Measurements from ENCODE around the gene USH1G.

Gene USH1G

DNA sequence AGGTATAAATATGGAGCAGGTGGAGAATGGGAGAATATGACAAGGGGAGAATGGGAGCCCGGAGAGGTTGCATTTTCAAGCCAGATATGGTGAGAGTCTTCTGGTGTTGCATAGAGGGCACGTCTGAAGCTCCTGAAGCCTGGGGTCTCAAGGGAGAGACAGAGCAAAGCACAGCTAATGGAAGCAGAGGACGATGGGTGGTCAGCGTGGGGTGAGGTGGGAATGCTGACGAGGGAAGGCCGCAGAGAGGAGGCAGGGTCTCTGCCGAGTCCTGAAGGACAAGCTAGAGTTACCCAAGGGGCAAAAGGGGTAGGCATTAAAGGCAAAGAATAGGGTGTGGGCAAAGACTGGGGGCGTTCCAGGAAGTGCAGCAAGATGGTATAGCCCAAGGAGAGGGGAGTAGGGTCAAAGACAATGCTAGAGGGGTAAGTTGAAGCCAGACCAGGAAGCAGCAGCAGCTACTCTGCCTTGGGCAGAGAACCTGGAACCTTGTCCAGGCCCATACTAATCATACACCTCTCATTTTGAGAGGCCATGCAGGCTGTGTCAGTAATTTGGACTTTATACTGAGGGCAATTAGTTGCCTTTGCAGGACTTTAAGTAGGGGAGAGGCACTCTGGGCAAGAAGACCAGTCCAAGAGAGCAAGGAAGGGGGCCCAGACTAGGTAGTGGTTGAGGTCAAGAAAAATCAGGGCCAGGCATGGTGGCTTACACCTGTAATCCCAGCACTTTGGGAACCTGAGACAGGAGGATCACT, 15.3 kb upstream of the USH1G start:
- no peaks in the 10 kb centered on the region for H3K27me3 ChIP-seq (ENCODE audit: low read depth, low read length)

DNA sequence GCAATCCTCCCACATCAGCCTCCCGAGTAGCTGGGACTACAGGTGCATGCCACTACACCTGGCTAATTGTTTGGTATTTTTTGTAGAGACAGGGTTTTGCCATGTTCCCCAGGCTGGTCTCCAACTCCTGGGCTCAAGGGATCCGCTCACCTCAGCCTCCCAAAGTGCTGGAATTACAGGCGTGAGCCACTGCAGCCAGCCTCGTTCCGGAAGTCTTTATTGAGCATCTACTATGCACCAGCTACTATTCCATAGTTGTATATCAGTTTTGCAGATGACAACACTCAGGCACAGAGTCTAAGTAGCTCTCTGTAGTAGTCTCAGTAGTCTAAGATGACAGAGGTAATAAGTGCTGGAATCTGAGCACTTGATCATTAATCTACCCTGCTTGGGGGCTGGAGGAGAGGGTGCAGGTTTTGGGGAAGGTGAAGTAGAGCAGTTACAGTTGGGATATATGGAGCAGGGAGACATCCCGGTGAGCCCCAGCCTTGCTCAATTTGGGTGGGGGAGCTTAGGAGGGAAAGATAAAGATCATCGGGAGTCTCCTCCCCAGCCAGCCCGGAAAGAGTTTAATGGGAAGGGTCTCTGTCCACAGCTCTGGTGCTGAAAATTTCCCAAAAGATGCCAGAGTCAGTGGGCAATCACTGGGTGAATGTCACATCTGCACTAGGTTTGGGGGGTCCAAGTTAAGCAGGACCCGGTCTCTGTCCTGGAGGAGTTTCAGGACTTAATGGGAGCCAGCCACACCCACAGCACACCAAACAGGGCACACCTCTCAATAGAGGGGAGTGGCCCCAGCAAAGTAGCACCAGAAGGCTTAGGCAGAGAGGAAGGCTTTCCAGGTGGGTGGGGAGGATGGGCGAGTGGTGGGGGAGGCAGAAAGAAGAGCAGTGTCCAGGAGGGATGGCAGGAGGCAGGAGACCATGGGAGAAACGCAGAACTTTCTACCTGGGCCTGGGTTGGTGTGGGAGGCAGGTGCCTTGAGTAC, 14.3 kb upstream of the USH1G start:
- no peaks in the 10 kb centered on the region for H3K9me3 ChIP-seq (ENCODE audit: insufficient read depth, low read length)
- no peaks in the 10 kb centered on the region for H3K4me1 ChIP-seq (ENCODE audit: low read length)
- no peak overlapping the region for H3K4me3 ChIP-seq (ENCODE audit: low read length)
- no peak overlapping the region for H3K4me2 ChIP-seq (ENCODE audit: low read length)
- H3K27ac ChIP-seq (ENCODE audit: low read length), result no peak overlapping the region
- no peak overlapping the region for H2AFZ ChIP-seq (ENCODE audit: low read depth, low read length)
- H3K27me3 ChIP-seq (ENCODE audit: low read depth, low read length), result no peaks in the 10 kb centered on the region
- no peak for TF ChIP-seq EZH2phosphoT487 (IDR thresholded peaks at IDR 0.05; ENCODE audit: low read depth)
- TF ChIP-seq, protein P1, sequence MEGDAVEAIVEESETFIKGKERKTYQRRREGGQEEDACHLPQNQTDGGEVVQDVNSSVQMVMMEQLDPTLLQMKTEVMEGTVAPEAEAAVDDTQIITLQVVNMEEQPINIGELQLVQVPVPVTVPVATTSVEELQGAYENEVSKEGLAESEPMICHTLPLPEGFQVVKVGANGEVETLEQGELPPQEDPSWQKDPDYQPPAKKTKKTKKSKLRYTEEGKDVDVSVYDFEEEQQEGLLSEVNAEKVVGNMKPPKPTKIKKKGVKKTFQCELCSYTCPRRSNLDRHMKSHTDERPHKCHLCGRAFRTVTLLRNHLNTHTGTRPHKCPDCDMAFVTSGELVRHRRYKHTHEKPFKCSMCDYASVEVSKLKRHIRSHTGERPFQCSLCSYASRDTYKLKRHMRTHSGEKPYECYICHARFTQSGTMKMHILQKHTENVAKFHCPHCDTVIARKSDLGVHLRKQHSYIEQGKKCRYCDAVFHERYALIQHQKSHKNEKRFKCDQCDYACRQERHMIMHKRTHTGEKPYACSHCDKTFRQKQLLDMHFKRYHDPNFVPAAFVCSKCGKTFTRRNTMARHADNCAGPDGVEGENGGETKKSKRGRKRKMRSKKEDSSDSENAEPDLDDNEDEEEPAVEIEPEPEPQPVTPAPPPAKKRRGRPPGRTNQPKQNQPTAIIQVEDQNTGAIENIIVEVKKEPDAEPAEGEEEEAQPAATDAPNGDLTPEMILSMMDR (IDR thresholded peaks at IDR 0.05; ENCODE audit: low read depth, low read length), result no peak
- H4K20me1 ChIP-seq (ENCODE audit: insufficient read depth, low read length), result no peaks in the 10 kb centered on the region
- H3K36me3 ChIP-seq (replicated peaks; ENCODE audit: low read depth, low read length), result no peaks in the 10 kb centered on the region
- no peaks in the 10 kb centered on the region for H3K79me2 ChIP-seq (ENCODE audit: low read length)
- H3K9ac ChIP-seq (ENCODE audit: low read length), result no peak overlapping the region

More for the DNA sequence above, 15.3 kb upstream of the USH1G start:
- no peaks in the 10 kb centered on the region for H3K79me2 ChIP-seq (ENCODE audit: low read length)
- no peaks in the 10 kb centered on the region for H3K9me3 ChIP-seq (ENCODE audit: insufficient read depth, low read length)
- H3K4me2 ChIP-seq (ENCODE audit: low read length), result no peak overlapping the region
- H3K27ac ChIP-seq (ENCODE audit: low read length), result no peak overlapping the region
- H2AFZ ChIP-seq (ENCODE audit: low read depth, low read length), result no peak overlapping the region
- no peak overlapping the region for H3K4me3 ChIP-seq (ENCODE audit: low read length)
- no peaks in the 10 kb centered on the region for H4K20me1 ChIP-seq (ENCODE audit: insufficient read depth, low read length)
- TF ChIP-seq, protein P1 (IDR thresholded peaks at IDR 0.05; ENCODE audit: low read depth, low read length), result no peak
- TF ChIP-seq EZH2phosphoT487 (IDR thresholded peaks at IDR 0.05; ENCODE audit: low read depth), result no peak
- no peaks in the 10 kb centered on the region for H3K36me3 ChIP-seq (replicated peaks; ENCODE audit: low read depth, low read length)
- no peaks in the 10 kb centered on the region for H3K4me1 ChIP-seq (ENCODE audit: low read length)
- H3K9ac ChIP-seq (ENCODE audit: low read length), result no peak overlapping the region

DNA sequence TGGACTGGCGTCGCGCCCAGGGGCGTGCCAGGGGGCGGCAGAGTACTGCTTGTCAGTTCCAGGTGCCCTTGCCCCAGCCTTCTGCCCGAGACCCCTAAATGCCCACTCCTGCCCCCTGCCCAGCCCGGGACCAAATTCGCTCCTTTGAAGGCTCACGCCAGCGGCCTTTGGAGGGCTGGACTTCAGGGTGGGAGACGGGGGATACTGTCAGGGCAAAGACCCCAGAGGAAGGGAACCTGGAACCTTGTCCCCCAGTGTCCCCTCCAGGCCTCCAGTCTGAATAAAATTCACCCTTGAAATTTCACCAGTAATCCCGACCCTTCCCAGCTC, 13.4 kb upstream of the USH1G start:
- Histone ChIP-seq H2AFZ (ENCODE audit: low read depth, low read length) (no peak overlapping the region), H3K4me1 (ENCODE audit: low read length) (no peaks in the 10 kb centered on the region), H3K27me3 (ENCODE audit: low read depth, low read length) (no peaks in the 10 kb centered on the region), H3K4me2 (ENCODE audit: low read length) (no peak overlapping the region), H3K27ac (ENCODE audit: low read length) (no peak overlapping the region), H3K36me3 (replicated peaks; ENCODE audit: low read depth, low read length) (no peaks in the 10 kb centered on the region), H3K9me3 (ENCODE audit: insufficient read depth, low read length) (no peaks in the 10 kb centered on the region), H3K4me3 (ENCODE audit: low read length) (no peak overlapping the region), H3K79me2 (ENCODE audit: low read length) (no peaks in the 10 kb centered on the region), H4K20me1 (ENCODE audit: insufficient read depth, low read length) (no peaks in the 10 kb centered on the region), H3K9ac (ENCODE audit: low read length) (no peak overlapping the region)
- TF ChIP-seq, protein P1 (IDR thresholded peaks at IDR 0.05; ENCODE audit: low read depth, low read length), result no peak
- no peak for TF ChIP-seq EZH2phosphoT487 (IDR thresholded peaks at IDR 0.05; ENCODE audit: low read depth)
